GDM1 (cell line): ENCODE data around the gene BPGM.

Experiments used
- DNase-seq: peaks from one replicate; lab custom pipeline; 2025; lab: John Stamatoyannopoulos, UW

The BPGM gene

DNA sequence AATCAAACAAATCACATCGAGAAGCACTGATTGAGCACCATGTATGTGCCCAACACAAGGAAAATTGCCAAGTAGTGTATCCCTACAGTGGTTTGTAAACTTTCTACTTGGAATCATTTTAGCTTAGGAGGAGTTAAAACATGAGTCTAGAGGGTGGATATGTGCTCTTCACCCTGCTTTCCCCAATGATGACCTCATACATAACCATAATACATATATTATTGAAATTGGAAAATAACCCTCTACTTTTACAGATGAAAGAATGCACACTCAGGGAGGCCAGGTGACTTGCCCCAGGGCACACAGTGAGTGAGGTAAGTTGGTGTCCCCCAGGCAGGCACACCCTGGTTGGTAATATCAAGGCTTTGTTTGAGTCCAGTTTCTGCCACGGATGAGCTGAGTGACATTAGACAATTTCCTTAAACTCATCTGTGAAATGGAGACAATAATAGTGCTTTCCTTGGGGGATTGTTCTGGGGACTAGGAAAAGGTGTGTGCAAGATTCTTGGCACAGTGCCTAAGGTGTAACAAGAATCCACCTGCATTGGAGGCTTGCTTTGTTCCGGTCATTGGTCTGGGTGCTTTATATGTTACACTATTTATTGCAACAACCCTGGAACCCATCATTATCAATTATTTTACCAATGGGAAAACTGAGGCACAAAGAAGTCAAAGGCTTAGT is 50.7 kb downstream of the BPGM start:
- no peak for DNase-seq

DNA sequence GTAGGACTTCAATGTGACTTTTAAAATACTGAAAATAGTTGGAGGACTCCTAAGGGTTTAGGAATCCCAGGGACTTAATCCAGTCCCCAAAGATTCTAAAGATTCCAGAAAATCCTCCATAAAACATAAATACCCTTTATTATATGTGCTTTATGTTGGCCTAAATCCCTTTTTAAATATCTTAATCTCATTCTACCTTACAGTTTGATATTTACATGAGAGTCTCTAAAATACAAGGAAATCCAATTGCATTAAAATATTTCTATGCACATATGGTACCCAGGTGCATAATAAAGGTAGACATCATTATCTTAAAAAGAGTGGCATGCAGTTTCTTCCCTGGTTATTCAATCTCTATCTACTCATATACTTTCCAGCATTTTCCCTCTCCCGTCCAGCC is 51.8 kb downstream of the BPGM start:
- no peak for DNase-seq

DNA sequence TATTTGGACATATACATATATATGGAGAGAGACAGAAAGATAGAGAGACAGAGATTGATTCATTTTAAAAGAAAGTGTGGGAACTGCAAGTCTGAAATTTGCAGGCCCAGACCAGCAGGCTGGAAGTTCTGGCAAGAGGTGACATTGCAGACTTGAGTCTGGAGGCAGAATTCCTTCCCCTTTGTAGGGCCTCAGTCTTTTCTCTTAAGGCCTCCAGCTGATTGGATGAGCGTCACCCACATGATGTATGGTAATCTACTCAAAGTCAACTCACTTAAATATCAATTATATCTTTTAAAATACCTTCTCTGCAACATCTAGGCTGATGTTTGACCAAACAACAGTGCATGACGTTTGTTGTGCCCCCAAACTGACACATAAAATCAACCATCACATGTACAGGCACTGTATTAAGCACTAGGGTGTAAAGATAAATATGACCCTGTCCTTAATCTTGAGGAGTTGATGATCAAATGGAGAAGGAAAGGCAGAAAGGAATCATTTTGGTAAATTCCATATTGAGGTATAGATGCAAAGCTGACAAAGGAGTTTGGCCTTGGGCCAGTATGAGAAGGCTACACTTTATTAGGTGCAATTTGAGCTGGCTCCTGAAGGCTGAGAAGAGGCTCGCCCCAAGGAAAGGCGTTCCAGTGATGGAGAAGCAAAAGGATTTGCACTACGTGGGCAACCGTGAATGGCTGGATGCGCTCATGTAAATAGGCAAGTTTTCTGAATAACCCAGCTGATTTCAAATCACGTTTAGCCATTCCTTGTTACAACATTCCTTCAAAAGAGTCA is 52.6 kb downstream of the BPGM start:
- DNase-seq: no peak

DNA sequence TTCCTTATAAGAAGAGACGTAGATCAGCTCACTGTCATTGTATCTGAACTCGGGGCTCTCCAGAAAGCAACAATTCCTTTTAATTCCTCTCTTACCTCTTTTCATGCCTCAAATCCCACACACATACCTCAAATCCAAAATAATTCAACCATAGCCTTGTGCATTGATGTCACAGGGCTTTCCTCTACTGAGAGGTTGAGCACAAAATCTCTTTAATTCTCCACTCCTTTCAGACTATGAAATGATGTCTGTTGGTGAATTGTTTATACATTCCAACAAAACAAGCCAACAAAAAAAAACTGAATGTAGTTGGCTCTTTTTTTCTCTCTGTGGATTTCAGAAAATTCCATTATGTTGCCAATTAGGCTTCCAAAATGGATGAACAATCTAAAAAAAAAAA is 53.2 kb downstream of the BPGM start:
- DNase-seq: no peak

DNA sequence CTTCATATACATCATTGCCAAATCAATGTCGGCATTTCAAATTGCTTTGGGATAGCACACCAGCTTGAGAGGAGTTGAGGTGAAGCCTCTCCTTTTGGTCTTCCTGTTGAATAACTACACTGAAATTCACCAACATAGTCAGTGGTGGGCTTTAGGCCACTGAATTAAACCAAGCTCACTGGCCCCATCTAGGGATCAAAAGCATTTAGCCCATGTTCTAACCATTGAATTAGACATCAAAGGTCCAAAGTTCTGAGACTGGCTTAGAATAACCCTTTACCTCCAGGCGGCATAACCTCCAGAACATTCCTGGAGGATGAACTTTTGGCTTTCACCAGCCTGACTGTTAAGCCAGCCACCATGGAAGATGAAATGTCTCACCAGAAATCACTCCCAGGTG is 54.6 kb downstream of the BPGM start:
- peak; percentile 4 for DNase-seq

DNA sequence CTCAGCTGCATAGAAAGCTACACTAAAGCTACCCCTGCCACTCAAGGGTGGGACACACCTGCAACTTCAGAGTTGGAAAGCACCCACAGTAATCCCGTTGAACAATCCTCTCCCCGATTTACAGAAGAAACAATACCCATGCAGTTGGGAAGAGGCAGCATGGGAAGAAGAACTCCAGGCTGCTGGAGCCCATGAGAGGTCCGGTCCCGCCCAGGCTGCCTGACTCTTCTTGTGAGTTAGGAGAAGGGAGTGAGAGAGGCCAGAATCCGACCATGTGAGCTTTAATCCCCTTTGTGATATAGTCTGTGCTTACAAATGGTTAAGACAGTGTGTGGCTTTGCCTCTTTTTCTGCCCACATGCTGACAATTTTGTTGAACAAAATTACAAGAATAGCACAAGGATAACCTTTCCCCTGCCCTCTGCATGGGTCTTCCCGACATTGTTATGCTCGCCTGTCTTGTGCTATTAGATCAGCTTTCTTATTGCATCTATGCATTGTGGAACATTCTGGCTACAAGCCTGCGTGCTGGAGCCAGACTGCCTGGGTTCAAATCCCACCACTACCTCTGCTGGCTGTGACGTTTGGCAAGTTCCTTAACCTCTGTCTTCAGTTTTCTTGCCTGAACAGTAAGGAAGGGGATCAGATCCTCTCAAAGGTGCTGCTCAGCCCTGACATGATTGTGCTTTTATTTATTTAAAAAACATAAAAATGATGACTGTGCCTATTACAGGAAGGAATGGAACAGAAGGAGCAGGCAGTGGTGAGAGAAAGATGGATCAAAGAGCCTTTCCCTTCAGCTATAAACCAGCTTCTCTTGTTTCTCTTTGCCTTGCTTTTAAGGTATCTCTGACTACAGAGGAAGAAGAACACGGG is 56.0 kb downstream of the BPGM start:
- no peak for DNase-seq

DNA sequence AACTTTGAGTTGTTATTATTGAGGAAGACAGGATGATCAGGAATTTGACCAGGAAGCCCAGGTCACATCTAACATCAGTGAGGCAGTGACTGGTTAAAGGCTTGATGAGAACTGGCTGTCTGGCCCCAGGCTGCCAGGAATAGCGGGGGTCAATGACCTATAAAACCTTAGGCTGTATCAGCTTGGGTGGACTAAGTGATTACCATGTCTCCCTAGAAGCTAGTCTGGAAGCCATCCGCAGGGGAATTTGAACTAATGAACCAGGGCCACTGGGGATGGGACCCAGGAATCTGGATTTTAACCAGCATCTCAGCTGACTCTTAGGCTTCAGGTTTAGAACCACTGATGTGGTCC is 56.6 kb downstream of the BPGM start:
- DNase-seq: no peak

DNA sequence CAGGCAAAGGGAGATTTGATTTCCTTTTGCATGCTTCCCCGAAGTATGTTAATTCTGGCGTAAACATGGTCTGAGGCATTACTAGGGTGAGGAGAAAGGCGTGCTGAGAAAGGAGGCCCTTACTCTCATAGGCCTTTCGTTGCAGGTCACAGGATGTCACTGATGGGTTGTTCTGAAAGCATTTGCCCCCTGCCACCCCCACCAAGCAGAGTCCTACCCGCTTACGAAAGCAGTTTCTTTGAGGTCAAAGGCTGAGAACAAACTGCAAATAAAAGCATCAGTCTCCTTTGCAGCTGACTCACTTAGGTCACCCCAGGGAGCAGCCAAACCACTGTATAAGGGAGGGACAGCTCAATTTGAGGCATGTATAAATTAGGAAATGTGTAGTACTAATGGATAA is 57.1 kb downstream of the BPGM start:
- no peak for DNase-seq

DNA sequence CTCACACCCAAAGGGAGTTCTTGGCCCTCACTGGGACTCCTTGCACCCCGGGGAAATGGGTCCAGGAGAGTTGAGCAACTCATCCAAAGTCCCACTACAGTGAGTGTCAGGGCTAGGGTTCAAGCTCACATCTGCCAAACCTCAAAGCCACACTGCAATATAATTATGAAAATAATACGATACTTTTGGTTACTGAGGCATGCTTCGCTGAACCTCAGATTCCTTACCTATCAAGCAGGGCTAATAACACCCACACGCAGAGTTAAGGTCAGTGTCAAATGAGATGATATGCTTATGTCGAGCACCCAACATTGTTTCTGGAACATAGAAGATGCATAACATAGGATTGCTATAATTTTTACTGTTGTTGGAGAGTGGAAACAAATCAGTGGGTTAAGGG is 58.2 kb downstream of the BPGM start:
- DNase-seq: no peak

DNA sequence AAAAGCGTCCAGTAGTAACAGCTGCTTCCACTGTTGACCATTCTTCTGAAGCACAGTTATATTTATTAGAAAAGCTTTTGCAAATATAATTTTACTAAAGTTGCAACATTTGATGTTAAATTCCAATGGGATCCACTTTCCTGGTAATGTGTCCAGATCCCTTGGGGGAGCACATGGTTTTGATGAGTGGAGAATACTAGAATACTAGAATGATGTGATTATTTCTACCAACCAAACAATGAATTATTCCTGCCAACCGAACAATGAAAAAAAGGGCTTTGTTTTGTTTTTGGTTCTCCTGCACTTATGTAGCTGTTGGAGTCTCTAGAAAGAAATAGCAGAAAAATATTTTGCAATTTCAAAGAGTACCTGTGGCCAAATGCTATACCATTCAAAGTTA is 59.1 kb downstream of the BPGM start:
- DNase-seq: no peak

DNA sequence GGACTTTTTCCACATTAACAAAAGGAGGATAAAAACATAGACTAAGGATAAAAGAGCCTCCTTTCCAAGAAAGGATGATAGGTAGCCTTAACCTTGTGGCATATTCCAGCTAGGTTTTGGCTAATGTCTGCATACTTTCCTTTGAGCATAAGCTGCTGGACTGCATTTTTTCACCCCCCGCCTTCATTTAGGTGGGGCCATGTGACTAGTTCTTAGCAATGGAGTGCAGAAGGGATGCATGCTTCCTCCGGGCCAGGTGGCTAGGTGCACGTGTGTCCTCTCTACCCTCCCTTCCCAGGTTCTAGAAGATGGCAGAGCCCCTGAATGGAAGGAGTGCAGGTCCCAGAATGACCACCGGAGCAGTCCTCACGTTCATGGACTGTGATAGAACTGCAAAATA is 59.8 kb downstream of the BPGM start:
- no peak for DNase-seq

DNA sequence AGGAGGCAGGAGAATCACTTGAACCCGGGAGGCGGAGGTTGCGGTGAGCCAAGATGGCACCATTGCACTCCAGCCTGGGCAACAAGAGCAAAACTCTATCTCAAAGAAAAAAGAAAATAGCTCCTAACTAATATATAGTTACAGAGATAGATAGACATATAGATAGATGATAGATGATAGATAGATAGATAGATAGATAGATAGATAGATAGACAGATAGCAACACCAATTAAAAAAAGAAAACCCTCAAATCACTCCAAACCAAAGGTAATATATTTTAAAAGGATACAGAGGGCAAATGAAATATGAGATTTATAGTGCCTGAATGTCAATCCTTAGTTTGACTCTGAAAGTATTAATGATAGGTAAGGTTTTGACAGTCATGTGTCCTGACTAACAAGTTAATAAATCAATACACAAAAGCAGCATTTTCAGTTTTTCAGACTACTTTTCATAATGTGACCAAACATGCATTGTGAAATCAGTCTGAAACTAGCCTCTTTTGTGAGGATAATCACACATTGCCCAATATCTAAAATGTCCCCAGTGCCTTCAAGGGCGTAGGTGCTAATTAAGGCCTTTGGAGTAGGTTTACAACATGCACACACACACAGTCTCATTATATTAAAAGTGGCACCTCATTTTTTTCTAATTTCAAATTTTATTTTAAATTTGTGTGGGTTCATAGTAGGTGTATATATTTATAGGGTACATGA is 61.2 kb downstream of the BPGM start:
- no peak for DNase-seq

DNA sequence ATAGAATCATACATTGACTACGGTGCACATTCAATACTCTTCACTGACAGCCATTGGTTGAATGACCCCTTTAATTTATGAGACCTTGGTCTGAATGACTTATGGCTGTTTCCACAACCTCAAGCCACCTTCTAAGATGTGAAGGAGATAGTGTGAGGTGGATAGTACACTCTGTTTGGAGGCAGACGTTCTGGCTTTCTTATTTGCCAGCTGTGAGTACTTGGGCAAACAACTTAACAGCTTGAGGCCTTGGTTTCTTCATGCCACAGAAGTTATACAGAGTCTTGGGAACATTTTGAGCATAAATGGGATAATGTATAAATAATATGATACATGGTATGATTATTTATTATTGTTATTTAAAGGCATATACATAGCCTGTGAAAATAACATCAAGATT is 62.0 kb downstream of the BPGM start:
- no peak for DNase-seq

DNA sequence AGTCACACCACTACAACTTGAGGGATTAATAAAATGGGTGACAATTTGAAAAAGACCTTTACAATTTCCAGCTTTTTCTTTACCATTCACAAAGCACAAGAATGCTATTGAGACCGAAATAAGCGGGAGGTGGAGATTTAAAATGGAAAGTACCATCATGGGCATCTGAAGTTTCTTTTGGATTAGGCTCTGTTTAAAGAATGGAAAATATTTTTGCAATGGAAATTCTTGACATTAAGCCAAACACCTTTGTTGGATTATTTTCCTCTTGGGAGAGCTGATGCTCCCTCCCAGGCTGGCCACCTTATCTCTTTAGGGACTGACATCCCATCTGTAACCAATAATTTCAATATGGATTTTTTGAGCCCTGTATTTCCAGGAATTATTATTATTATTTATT is 62.5 kb downstream of the BPGM start:
- no peak for DNase-seq

DNA sequence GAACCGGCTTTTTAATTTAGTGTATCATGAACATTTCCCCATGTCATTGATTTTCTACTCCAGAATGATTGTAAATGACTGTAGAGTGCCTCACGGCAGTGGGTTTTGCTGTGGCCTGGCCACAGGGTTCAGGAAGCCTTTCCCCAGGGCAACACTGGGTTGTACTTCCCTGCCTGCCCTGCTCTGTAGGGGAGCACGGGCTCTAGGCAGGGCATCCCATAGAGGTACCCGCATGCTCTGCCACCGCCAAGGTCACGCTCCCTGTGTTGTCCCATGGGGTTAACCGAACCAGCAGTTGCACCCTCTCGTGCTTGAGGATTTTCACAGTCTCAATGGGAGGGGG is 63.8 kb downstream of the BPGM start:
- DNase-seq: no peak

DNA sequence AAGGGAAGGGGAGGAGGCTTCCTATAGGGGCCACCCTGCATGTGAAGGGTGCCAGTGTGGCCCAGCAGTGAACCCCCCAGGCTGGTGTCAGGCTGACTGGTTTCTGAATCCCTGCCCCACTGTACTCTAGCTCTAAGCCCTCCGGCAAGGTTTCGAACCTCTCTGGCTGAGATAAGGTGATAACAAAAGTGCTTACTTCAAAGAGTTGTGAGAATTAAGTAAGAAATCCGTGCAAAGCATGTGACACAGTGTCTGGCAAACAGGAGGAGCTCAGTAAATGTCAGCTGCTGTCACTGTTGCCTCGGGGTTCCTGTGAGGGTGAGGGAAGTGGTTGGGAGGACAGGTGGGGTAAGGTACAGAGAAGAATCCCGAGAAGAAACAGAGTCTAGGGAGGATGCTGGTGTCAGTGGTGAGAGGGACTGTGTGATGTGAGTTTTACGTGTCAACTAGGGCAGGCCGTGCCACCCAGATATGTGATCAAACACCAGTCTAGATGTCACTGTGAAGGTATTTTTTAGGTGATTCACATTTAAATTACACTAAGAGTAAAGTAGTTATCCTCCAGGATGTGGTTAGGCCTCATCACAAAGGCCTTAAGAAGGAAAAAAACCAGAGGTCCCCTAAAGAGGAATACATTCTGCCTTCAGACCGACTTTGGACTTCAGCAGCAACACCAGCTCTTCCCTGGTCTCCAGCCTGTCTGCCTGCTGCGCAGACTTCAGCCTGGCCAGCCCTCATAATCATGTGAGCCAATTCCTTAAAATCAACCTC is 64.4 kb downstream of the BPGM start:
- no peak for DNase-seq

DNA sequence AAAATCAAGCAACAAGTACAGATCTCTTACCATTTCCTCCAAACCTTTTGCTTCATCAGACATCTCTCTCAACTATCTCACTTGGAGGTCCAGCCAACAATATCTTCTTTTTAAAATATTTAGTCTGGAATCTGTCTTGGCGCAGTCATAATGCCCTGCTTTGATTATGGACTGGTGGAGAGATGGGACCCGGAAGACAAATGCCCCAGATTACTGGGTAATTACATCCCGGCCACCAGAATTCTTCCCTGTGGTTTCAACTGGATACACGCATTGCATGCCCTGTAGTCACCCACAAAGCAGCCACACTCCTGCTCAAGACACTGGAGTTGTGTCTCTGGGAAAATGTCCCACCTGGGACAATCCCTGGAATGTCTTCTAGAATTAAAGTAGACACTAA is 65.5 kb downstream of the BPGM start:
- DNase-seq: no peak

DNA sequence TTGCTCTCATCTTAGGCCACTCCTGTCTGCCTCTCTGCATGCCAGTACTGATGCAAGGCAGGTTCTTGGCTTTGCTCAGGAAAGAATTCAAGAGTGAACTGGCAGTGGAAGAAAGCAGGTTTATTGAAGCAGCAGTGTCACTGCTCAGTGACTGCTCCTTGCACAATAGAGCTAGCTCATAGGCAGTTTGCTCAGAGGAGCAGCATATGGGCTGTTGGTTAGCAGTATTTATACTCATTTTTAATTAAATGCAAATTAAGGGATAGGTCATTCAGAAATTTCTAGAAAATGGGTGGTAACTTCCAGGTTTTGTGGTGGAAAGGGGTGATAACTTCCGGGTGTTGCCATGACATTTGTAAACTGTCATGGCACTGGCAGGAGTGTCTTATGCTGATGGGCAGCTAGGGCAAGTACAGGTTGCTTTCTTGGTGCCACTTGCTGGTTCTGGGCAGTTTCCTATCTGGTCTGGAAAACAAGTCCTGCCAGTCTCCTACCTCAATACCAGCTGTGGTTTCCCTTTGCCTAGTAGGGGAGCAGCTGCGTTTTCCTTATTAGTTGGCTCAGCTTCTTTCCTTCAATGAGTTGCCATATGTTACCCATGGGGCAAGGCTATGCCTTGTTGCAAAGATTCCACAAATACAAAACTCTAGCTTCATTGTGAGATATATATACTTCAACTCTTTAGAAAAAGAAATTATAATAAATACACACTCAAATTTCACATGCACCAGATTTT is 68.0 kb downstream of the BPGM start:
- DNase-seq: no peak

DNA sequence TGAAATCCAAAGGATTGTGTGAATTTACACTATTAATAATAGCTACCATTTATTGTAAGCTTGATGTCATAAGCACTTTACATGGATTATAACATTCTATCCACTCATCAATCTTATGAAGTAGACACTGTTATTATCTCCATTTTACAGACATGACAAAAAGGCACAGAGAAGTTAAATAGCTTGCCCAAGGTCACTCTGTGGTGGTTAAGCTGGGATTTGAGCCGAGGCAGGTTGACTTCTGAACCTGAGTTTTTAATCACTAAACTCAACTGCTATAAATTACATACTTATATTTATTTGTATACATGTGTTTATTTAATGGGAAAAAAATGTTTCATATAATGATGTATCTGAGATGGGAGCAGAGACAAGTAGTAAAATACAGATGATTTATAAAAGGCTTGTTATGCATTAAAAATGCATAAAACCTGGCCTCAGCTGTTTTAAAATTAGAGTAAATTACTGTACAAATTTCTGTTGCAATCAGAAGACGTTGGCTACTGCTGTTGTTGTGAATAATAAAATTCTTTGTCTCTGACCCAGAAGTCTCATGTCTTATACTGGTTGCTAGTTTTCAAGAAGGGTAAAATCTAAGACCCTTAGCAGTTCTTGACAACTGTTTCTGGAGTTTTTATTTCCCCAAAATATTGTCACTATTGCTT is 71.7 kb downstream of the BPGM start:
- DNase-seq: no peak
